HCT116 (cell line): ENCODE measurements around the gene GBF1. TPM values are rescaled to one million over a fixed set of nuclear protein-coding genes. Genes with fewer than 3 reads are reported as not detected.

Experiments used
- ATAC-seq: fragments of 200-7000 bp; cut with Tn5 transposase; 2 replicates; pipeline ENCODE4 v1.9.1; 2020; ENCODE audit warnings: mild to moderate bottlenecking, moderate library complexity
- BruUV-seq: library from RNA; stranded (reverse); fragments of 400-500 nt; replicated peaks from 2 replicates; lab custom pipeline; 2021; lab: Mats Ljungman, UMichigan
- CTCF ChIA-PET: fragments of 300-600 bp; sonication (Branson Sonifier 250); formaldehyde crosslinking; loops from one replicate; lab custom pipeline; 2021; ENCODE audit warnings: antibody characterized with exemption; lab: Charles Lee
- POLR2A ChIA-PET: fragments of 300-600, 350-600 bp; sonication (Branson Sonifier 250); formaldehyde crosslinking; loops from one replicate; lab custom pipeline; 2021; ENCODE audit warnings: antibody characterized with exemption; lab: Charles Lee
- RAD21 ChIA-PET, 2 experiments: fragments of 300-600 bp; sonication (Branson Sonifier 250); formaldehyde crosslinking; loops; one replicate each; lab custom pipeline; 2023; ENCODE audit warnings: low total read pairs in 2 of 2; ENCODE audit not compliant: uncharacterized antibody in 2 of 2, unreplicated experiment in 2 of 2, low non-redundant PET in 1 of 2; lab: Charles Lee
- DNase-seq: peaks from one replicate; pipeline ENCODE4 v3.0.0-alpha.2; 2010; ENCODE audit warnings: low read depth, low spot score
- H2AFZ ChIP-seq: fragments of 200-600 bp; shearing (Covaris generic), sonication (generic); 2 replicates; pipeline ENCODE4 v1.6.1; 2017; ENCODE audit warnings: low read depth, mixed run types, mixed read lengths, antibody characterized with exemption, low read length; ENCODE audit not compliant: poor library complexity, severe bottlenecking
- H3K27ac ChIP-seq: 2 replicates; pipeline ENCODE4 v1.5.1; 2012; ENCODE audit warnings: low read depth, low read length
- H3K27me3 ChIP-seq: fragments of 200-600 bp; sonication (generic); 2 replicates; pipeline ENCODE4 v1.6.1; 2016; ENCODE audit warnings: mixed run types, low read length, mixed read lengths; ENCODE audit not compliant: insufficient read depth
- H3K36me3 ChIP-seq, 2 experiments: fragments of 200-500 bp in 1 of 2; fragments of 200-600 bp in 1 of 2; sonication (Bioruptor generic) in 1 of 2; sonication (generic) in 1 of 2; 2 replicates each; pipeline versions ENCODE4 v1.5.1 to v1.6.1; 2014 to 2016; ENCODE audit warnings: low read length in 2 of 2, inconsistent platforms in 1 of 2, mixed read lengths in 1 of 2, mixed run types in 1 of 2; ENCODE audit not compliant: insufficient read depth in 2 of 2, control insufficient read depth in 1 of 2
- H3K4me1 ChIP-seq, 2 experiments: fragments of 200-600 bp in 1 of 2; sonication (generic) in 1 of 2; 2 replicates each; pipeline versions ENCODE4 v1.5.1 to v1.6.1; 2012 to 2017; ENCODE audit warnings: low read length in 2 of 2, inconsistent platforms in 1 of 2, mild to moderate bottlenecking in 1 of 2, mixed read lengths in 1 of 2, mixed run types in 1 of 2, moderate library complexity in 1 of 2; ENCODE audit not compliant: insufficient read depth in 2 of 2, control insufficient read depth in 1 of 2
- H3K4me2 ChIP-seq: fragments of 200-600 bp; sonication (generic); 2 replicates; pipeline ENCODE4 v1.6.1; 2017; ENCODE audit warnings: mixed run types, low read length, mixed read lengths
- H3K4me3 ChIP-seq, 2 experiments: fragments of 200-600 bp in 1 of 2; sonication (generic) in 1 of 2; replicated peaks in 1 of 2; 2 replicates each; pipeline ENCODE4 v1.5.1; 2011 to 2016; ENCODE audit warnings: low read length in 2 of 2, control low read depth in 1 of 2, low read depth in 1 of 2, mild to moderate bottlenecking in 1 of 2, mixed read lengths in 1 of 2, mixed run types in 1 of 2
- H3K79me2 ChIP-seq: fragments of 200-600 bp; sonication (generic); 2 replicates; pipeline ENCODE4 v1.6.1; 2017; ENCODE audit warnings: mild to moderate bottlenecking, mixed run types, low read length, moderate library complexity, mixed read lengths; ENCODE audit not compliant: insufficient read depth
- H3K9ac ChIP-seq: fragments of 200-600 bp; sonication (generic); 2 replicates; pipeline ENCODE4 v1.6.1; 2016; ENCODE audit warnings: low read length, mixed read lengths
- H3K9me2 ChIP-seq: fragments of 200-600 bp; sonication (generic), shearing (Covaris generic); 2 replicates; pipeline ENCODE4 v1.6.1; 2017; ENCODE audit warnings: mixed run types, mild to moderate bottlenecking, moderate library complexity; ENCODE audit not compliant: insufficient read depth
- H3K9me3 ChIP-seq, 2 experiments: fragments of 200-500 bp in 1 of 2; fragments of 200-600 bp in 1 of 2; sonication (Bioruptor generic) in 1 of 2; sonication (generic) in 1 of 2; 2 replicates each; pipeline ENCODE4 v1.6.1; 2014 to 2017; ENCODE audit warnings: low read length in 2 of 2, mixed read lengths in 2 of 2, inconsistent platforms in 1 of 2, low read depth in 1 of 2, mild to moderate bottlenecking in 1 of 2, mixed run types in 1 of 2, moderate library complexity in 1 of 2; ENCODE audit not compliant: control insufficient read depth in 1 of 2, insufficient read depth in 1 of 2
- H4K20me1 ChIP-seq: fragments of 200-600 bp; sonication (generic), shearing (Covaris generic); 2 replicates; pipeline ENCODE4 v1.6.1; 2017; ENCODE audit warnings: mixed run types, mild to moderate bottlenecking, moderate library complexity; ENCODE audit not compliant: insufficient read depth
- CBX3 ChIP-seq: IDR thresholded peaks from 2 replicates; pipeline ENCODE4 v1.6.1; 2012; ENCODE audit warnings: low read depth
- CEBPB ChIP-seq: IDR thresholded peaks from 2 replicates; pipeline ENCODE4 v1.6.1; 2012; ENCODE audit warnings: low read depth
- EGR1 ChIP-seq: IDR thresholded peaks from 2 replicates; pipeline ENCODE4 v1.6.1; 2012; ENCODE audit warnings: low read depth
- EZH2phosphoT487 ChIP-seq: fragments of 200-600 bp; IDR thresholded peaks from 2 replicates; pipeline ENCODE4 v1.6.1; 2018; ENCODE audit warnings: antibody characterized with exemption, borderline replicate concordance
- FOSL1 ChIP-seq: IDR thresholded peaks from 2 replicates; pipeline ENCODE4 v1.6.1; 2012; ENCODE audit warnings: low read depth
- POLR2AphosphoS5 ChIP-seq: IDR thresholded peaks from 2 replicates; pipeline ENCODE4 v1.6.1; 2011; ENCODE audit warnings: mild to moderate bottlenecking, low read depth, low read length, moderate library complexity
- RAD21 ChIP-seq: IDR thresholded peaks from 2 replicates; pipeline ENCODE4 v1.6.1; 2012; ENCODE audit warnings: low read depth, mild to moderate bottlenecking
- SIN3A ChIP-seq: IDR thresholded peaks from 2 replicates; pipeline ENCODE4 v1.6.1; 2012; ENCODE audit warnings: low read depth
- SP1 ChIP-seq: IDR thresholded peaks from 2 replicates; pipeline ENCODE4 v1.6.1; 2012; ENCODE audit warnings: low read depth
- SRF ChIP-seq: IDR thresholded peaks from 2 replicates; pipeline ENCODE4 v1.6.1; 2012; ENCODE audit warnings: low read depth
- TCF7L2 ChIP-seq: IDR thresholded peaks from 2 replicates; pipeline ENCODE4 v1.7.0; 2011; ENCODE audit warnings: borderline replicate concordance, inconsistent platforms; ENCODE audit not compliant: insufficient read depth, insufficient read length; ENCODE audit errors: extremely low read depth
- YY1 ChIP-seq: IDR thresholded peaks from 2 replicates; pipeline ENCODE4 v1.6.1; 2011; ENCODE audit warnings: low read length, low read depth, moderate library complexity, mild to moderate bottlenecking; ENCODE audit not compliant: insufficient replicate concordance; ENCODE audit errors: extremely low read depth
- ZFX ChIP-seq: fragments of 450-650 bp; IDR thresholded peaks from 2 replicates; pipeline ENCODE4 v1.6.1; 2017
- ZNF274 ChIP-seq: fragments of 200-500 bp; sonication (Bioruptor generic); IDR thresholded peaks from 2 replicates; pipeline ENCODE4 v1.6.1; 2014; ENCODE audit warnings: mild to moderate bottlenecking, low read depth, low read length, inconsistent platforms
- intact Hi-C: fragments of 100-400 bp; cut with micrococcal nuclease; formaldehyde crosslinking; loops from 2 replicates; pipeline ENCODE4 v1.10.0; 2022
- total RNA-seq: library from RNA; stranded (reverse); gene quantifications from one replicate; pipeline ENCODE4 v1.2.1, GENCODE V29; 2021; ENCODE audit not compliant: unreplicated experiment
- TF ChIP-seq, protein P1 (sequence below), 3 experiments: fragments of 200-600 bp in 1 of 3; sonication (generic) in 1 of 3; IDR thresholded peaks in 2 of 3; conservative IDR thresholded peaks in 1 of 3; 2 replicates each; pipeline ENCODE4 v1.5.1; 2012 to 2017; ENCODE audit warnings: low read depth in 2 of 3, low read length in 2 of 3, antibody characterized with exemption in 1 of 3, borderline replicate concordance in 1 of 3, control low read depth in 1 of 3, mild to moderate bottlenecking in 1 of 3, mixed read lengths in 1 of 3, mixed run types in 1 of 3, moderate library complexity in 1 of 3; ENCODE audit not compliant: insufficient read depth in 1 of 3
- TF ChIP-seq, protein P2 (sequence below): IDR thresholded peaks from 2 replicates; pipeline ENCODE4 v1.6.1; 2012

The GBF1 gene
- total RNA-seq, 1 experiment from 2014 or later: 58.9 TPM

DNA sequence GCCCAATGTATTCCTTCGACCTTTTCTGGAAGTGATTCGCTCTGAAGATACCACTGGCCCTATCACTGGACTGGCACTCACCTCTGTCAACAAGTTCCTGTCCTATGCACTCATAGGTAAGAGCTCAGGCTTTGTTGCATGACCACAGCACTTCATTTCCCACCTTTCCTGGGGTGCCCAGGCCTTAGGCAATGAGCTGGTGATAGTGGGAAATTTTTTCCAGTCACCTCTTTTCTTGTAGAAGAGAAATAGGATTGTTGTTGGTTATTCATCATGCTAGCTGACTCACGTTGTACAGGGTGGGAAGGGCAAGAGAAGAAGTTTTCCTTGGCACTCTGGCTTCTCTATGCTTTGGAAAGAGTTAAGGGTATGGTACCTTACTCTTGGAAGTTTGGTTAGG is 98.7 kb downstream of the GBF1 start:
- Histone ChIP-seq H3K9me3 (no peaks in the 10 kb centered on the region), H3K27me3 (no peaks in the 10 kb centered on the region), H3K79me2 (peaks cover 5% of the 10 kb centered on the region; the same call in 1 of the 2 replicates)
- no peak for DNase-seq
- ATAC-seq: no peak
- TF ChIP-seq CBX3 (no peak), SIN3A (no peak), RAD21 (no peak), YY1 (no peak), CEBPB (no peak), ZNF274 (no peak), TCF7L2 (no peak), EGR1 (no peak), SP1 (no peak), EZH2phosphoT487 (no peak), FOSL1 (no peak), ZFX (no peak), POLR2AphosphoS5 (no peak), SRF (no peak)
- TF ChIP-seq, protein P1, sequence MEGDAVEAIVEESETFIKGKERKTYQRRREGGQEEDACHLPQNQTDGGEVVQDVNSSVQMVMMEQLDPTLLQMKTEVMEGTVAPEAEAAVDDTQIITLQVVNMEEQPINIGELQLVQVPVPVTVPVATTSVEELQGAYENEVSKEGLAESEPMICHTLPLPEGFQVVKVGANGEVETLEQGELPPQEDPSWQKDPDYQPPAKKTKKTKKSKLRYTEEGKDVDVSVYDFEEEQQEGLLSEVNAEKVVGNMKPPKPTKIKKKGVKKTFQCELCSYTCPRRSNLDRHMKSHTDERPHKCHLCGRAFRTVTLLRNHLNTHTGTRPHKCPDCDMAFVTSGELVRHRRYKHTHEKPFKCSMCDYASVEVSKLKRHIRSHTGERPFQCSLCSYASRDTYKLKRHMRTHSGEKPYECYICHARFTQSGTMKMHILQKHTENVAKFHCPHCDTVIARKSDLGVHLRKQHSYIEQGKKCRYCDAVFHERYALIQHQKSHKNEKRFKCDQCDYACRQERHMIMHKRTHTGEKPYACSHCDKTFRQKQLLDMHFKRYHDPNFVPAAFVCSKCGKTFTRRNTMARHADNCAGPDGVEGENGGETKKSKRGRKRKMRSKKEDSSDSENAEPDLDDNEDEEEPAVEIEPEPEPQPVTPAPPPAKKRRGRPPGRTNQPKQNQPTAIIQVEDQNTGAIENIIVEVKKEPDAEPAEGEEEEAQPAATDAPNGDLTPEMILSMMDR (IDR thresholded peaks at IDR 0.05 in 2 of 3, conservative IDR thresholded peaks at IDR 0.05 in 1 of 3; ENCODE audit: borderline replicate concordance in 1 of 3, insufficient read depth in 1 of 3, low read depth in 2 of 3, low read length in 2 of 3): no peak
- TF ChIP-seq, protein P2, sequence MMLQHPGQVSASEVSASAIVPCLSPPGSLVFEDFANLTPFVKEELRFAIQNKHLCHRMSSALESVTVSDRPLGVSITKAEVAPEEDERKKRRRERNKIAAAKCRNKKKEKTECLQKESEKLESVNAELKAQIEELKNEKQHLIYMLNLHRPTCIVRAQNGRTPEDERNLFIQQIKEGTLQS: no peak
- TF ChIP-seq, all 23 proteins: peak for 0
- no peaks in the 10 kb centered on the region for H4K20me1 ChIP-seq
- H3K4me3 ChIP-seq: no peak overlapping the region
- peaks cover 0 to 14% of the 10 kb centered on the region in 2 experiments; a peak in 2 of 4 replicates for H3K4me1 ChIP-seq
- ChIA-PET RAD21 (no interaction called here), POLR2A (no interaction called here), CTCF (interaction anchor here (2.2 to 2.7 kb wide), 2 partner anchors 8 to 112 kb away, joined by 8 to 27 read pairs; no protein-coding TSS in a partner anchor)
- H3K27ac ChIP-seq: no peak overlapping the region
- H3K36me3 ChIP-seq: peaks cover 0 to 9% of the 10 kb centered on the region in 2 experiments; a peak in 2 of 4 replicates
- intact Hi-C loops: no loop called here
- H3K9me2 ChIP-seq: no peaks in the 10 kb centered on the region
- no peak overlapping the region for H3K4me2 ChIP-seq
- no peak overlapping the region for H2AFZ ChIP-seq
- no TSS peak for BruUV-seq
- H3K9ac ChIP-seq: no peak overlapping the region
